GM23338 (cell line): ENCODE data around the gene FAM168B.

Source experiments
- EZH2 ChIP-seq: fragments of 200-600 bp; sonication (generic); IDR thresholded peaks from one replicate; pipeline ENCODE4 v1.8.0; 2017; ENCODE audit warnings: antibody characterized with exemption, mild to moderate bottlenecking, low read depth; ENCODE audit not compliant: unreplicated experiment
- JUNB ChIP-seq: IDR thresholded peaks from one replicate; pipeline ENCODE4 v1.6.1; 2016; ENCODE audit warnings: antibody characterized with exemption; ENCODE audit not compliant: unreplicated experiment
- NANOG ChIP-seq: IDR thresholded peaks from 2 replicates; pipeline ENCODE4 v1.6.1; 2016; ENCODE audit warnings: antibody characterized with exemption, borderline replicate concordance
- POLR2AphosphoS5 ChIP-seq: IDR thresholded peaks from 2 replicates; pipeline ENCODE4 v1.6.1; 2016; ENCODE audit warnings: antibody characterized with exemption, low read depth
- TF ChIP-seq, protein P1 (sequence below), 2 experiments: fragments of 200-600 bp in 1 of 2; sonication (generic) in 1 of 2; conservative IDR thresholded peaks; 2 replicates each; pipeline versions ENCODE4 v1.5.1 to v1.6.1; 2016 to 2017; ENCODE audit warnings: antibody characterized with exemption in 2 of 2, low read depth in 2 of 2, mild to moderate bottlenecking in 2 of 2, moderate library complexity in 1 of 2
- TF ChIP-seq, protein P2 (sequence below): IDR thresholded peaks from one replicate; pipeline ENCODE4 v1.6.1; 2018; ENCODE audit warnings: antibody characterized with exemption; ENCODE audit not compliant: unreplicated experiment

- TF ChIP-seq POLR2AphosphoS5 (no peak), NANOG (no peak), JUNB (no peak), EZH2 (no peak)
- TF ChIP-seq, protein P1, sequence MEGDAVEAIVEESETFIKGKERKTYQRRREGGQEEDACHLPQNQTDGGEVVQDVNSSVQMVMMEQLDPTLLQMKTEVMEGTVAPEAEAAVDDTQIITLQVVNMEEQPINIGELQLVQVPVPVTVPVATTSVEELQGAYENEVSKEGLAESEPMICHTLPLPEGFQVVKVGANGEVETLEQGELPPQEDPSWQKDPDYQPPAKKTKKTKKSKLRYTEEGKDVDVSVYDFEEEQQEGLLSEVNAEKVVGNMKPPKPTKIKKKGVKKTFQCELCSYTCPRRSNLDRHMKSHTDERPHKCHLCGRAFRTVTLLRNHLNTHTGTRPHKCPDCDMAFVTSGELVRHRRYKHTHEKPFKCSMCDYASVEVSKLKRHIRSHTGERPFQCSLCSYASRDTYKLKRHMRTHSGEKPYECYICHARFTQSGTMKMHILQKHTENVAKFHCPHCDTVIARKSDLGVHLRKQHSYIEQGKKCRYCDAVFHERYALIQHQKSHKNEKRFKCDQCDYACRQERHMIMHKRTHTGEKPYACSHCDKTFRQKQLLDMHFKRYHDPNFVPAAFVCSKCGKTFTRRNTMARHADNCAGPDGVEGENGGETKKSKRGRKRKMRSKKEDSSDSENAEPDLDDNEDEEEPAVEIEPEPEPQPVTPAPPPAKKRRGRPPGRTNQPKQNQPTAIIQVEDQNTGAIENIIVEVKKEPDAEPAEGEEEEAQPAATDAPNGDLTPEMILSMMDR (conservative IDR thresholded peaks at IDR 0.05; ENCODE audit: low read depth in 2 of 2), result no peak
- TF ChIP-seq, protein P2, sequence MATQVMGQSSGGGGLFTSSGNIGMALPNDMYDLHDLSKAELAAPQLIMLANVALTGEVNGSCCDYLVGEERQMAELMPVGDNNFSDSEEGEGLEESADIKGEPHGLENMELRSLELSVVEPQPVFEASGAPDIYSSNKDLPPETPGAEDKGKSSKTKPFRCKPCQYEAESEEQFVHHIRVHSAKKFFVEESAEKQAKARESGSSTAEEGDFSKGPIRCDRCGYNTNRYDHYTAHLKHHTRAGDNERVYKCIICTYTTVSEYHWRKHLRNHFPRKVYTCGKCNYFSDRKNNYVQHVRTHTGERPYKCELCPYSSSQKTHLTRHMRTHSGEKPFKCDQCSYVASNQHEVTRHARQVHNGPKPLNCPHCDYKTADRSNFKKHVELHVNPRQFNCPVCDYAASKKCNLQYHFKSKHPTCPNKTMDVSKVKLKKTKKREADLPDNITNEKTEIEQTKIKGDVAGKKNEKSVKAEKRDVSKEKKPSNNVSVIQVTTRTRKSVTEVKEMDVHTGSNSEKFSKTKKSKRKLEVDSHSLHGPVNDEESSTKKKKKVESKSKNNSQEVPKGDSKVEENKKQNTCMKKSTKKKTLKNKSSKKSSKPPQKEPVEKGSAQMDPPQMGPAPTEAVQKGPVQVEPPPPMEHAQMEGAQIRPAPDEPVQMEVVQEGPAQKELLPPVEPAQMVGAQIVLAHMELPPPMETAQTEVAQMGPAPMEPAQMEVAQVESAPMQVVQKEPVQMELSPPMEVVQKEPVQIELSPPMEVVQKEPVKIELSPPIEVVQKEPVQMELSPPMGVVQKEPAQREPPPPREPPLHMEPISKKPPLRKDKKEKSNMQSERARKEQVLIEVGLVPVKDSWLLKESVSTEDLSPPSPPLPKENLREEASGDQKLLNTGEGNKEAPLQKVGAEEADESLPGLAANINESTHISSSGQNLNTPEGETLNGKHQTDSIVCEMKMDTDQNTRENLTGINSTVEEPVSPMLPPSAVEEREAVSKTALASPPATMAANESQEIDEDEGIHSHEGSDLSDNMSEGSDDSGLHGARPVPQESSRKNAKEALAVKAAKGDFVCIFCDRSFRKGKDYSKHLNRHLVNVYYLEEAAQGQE, result no peak
Measured at GRCh38 chr2:131067465-131068125, 25.7 kb downstream of the FAM168B start.
